SK-N-SH treated with all-trans-retinoic acid at 6 μM for 48 hours (cell line): ENCODE results near the gene KNDC1.

ENCODE experiments used
- ARNTL ChIP-seq: fragments of 450-650 bp; formaldehyde crosslinking; IDR thresholded peaks from 2 replicates; pipeline ENCODE4 v1.5.0; 2020; ENCODE audit warnings: low read depth, mild to moderate bottlenecking, moderate library complexity, borderline replicate concordance
- BACH2 ChIP-seq: fragments of 250-450 bp; sonication (Bioruptor Pico); IDR thresholded peaks from 2 replicates; pipeline ENCODE4 v1.9.0; 2021; ENCODE audit warnings: mild to moderate bottlenecking, borderline replicate concordance
- TCF4 ChIP-seq: fragments of 250-450 bp; sonication (Bioruptor Pico); IDR thresholded peaks from 2 replicates; pipeline ENCODE4 v1.8.0; 2021; ENCODE audit warnings: mild to moderate bottlenecking, moderate library complexity, borderline replicate concordance
- TOX ChIP-seq: fragments of 250-450 bp; sonication (Bioruptor Pico); IDR thresholded peaks from 2 replicates; pipeline ENCODE4 v1.8.0; 2021; ENCODE audit warnings: mild to moderate bottlenecking, moderate library complexity, borderline replicate concordance
- ZC3H10 ChIP-seq: fragments of 250-450 bp; sonication (Bioruptor Pico); IDR thresholded peaks from 2 replicates; pipeline ENCODE4 v1.5.1; 2021; ENCODE audit warnings: mild to moderate bottlenecking, moderate library complexity
- TF ChIP-seq, protein P1 (sequence below): fragments of 250-450 bp; sonication (Bioruptor Pico); IDR thresholded peaks from 2 replicates; pipeline ENCODE4 v1.5.1; 2021; ENCODE audit warnings: mild to moderate bottlenecking, moderate library complexity

GRCh38 chr10:133272964-133273420 is 113.0 kb downstream of the KNDC1 start:
- TF ChIP-seq, protein P1, sequence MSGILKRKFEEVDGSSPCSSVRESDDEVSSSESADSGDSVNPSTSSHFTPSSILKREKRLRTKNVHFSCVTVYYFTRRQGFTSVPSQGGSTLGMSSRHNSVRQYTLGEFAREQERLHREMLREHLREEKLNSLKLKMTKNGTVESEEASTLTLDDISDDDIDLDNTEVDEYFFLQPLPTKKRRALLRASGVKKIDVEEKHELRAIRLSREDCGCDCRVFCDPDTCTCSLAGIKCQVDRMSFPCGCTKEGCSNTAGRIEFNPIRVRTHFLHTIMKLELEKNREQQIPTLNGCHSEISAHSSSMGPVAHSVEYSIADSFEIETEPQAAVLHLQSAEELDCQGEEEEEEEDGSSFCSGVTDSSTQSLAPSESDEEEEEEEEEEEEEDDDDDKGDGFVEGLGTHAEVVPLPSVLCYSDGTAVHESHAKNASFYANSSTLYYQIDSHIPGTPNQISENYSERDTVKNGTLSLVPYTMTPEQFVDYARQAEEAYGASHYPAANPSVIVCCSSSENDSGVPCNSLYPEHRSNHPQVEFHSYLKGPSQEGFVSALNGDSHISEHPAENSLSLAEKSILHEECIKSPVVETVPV (CRISPR knock-in tag), result no peak
- TF ChIP-seq TOX (CRISPR knock-in tag), result no peak
- TF ChIP-seq ARNTL (CRISPR knock-in tag), result no peak
- TF ChIP-seq TCF4, result no peak
- TF ChIP-seq ZC3H10 (CRISPR knock-in tag), result no peak
- TF ChIP-seq BACH2 (CRISPR knock-in tag), result no peak
